ENCODE data around the gene LMOD1. TPM values are rescaled to one million over a fixed set of nuclear protein-coding genes. Genes with fewer than 3 reads are reported as not detected.
"Not testable (repeated sequence)": the region's sequence is repeated elsewhere in the genome, so short reads cannot be mapped to it uniquely, and the experiment has no call there.

Gene LMOD1
- polyA plus RNA-seq, 1 donor: 46.6 TPM

GRCh38 chr1:201912832-201913231 is 33.5 kb downstream of the LMOD1 start:
- no peak for DNase-seq

- peak; percentile 32 for DNase-seq
Observed at GRCh38 chr1:201911826-201912571, 34.3 kb downstream of the LMOD1 start.

- no peak for DNase-seq
Observed at GRCh38 chr1:201907621-201908020, 38.7 kb downstream of the LMOD1 start.

GRCh38 chr1:201906336-201906735 is 40.0 kb downstream of the LMOD1 start:
- no peak for DNase-seq

GRCh38 chr1:201905234-201905890 is 41.0 kb downstream of the LMOD1 start:
- no peak for DNase-seq

- DNase-seq: no peak
Observed at GRCh38 chr1:201904579-201904978, 41.8 kb downstream of the LMOD1 start.

- no peak for DNase-seq
Observed at GRCh38 chr1:201903135-201903534, 43.2 kb downstream of the LMOD1 start.

GRCh38 chr1:201902198-201902597 is 44.1 kb downstream of the LMOD1 start:
- DNase-seq: no peak

GRCh38 chr1:201901036-201901435 is 45.3 kb downstream of the LMOD1 start:
- DNase-seq: not testable (repeated sequence)

- DNase-seq: no peak
Observed at GRCh38 chr1:201900476-201900875, 45.9 kb downstream of the LMOD1 start.

GRCh38 chr1:201899683-201900429 is 46.5 kb downstream of the LMOD1 start:
- DNase-seq: no peak

GRCh38 chr1:201898992-201899391 is 47.4 kb downstream of the LMOD1 start:
- DNase-seq: no peak

- no peak for DNase-seq
Observed at GRCh38 chr1:201898240-201898894, 48.0 kb downstream of the LMOD1 start.

- DNase-seq: no peak
Observed at GRCh38 chr1:201896951-201897391, 49.4 kb downstream of the LMOD1 start.

GRCh38 chr1:201895913-201896807 is 50.2 kb downstream of the LMOD1 start:
- peak; percentile 85 for DNase-seq

- no peak for DNase-seq
Observed at GRCh38 chr1:201895120-201895665, 51.2 kb downstream of the LMOD1 start.

GRCh38 chr1:201894343-201895119 is 51.8 kb downstream of the LMOD1 start:
- no peak for DNase-seq

- DNase-seq: no peak
Observed at GRCh38 chr1:201893431-201893830, 52.9 kb downstream of the LMOD1 start.

- no peak for DNase-seq
Observed at GRCh38 chr1:201892211-201892610, 54.1 kb downstream of the LMOD1 start.

GRCh38 chr1:201891451-201892045 is 54.8 kb downstream of the LMOD1 start:
- no peak for DNase-seq

All from hindlimb muscle (tissue), 1 donor.